Choroid plexus epithelial cell (primary cell): ENCODE data around the gene ARHGEF4.
"Not testable (repeated sequence)": the region's sequence is repeated elsewhere in the genome, so short reads cannot be mapped to it uniquely, and the experiment has no call there.

ENCODE experiments used
- DNase-seq: peaks from one replicate; pipeline ENCODE4 v3.0.0-alpha.2; 2010; ENCODE audit warnings: low read depth
- H3K4me3 ChIP-seq: 2 replicates; pipeline ENCODE4 v1.5.1; 2011; ENCODE audit warnings: low read depth, mild to moderate bottlenecking, control low read depth, low read length, moderate library complexity
- CTCF ChIP-seq: conservative IDR thresholded peaks from 2 replicates; pipeline ENCODE4 v1.5.1; 2011; ENCODE audit warnings: low read depth, mild to moderate bottlenecking, control low read depth, inconsistent platforms, low read length, moderate library complexity

Gene ARHGEF4

GRCh38 chr2:131058920-131059319 lies 222.2 kb downstream of the ARHGEF4 start:
- H3K4me3 ChIP-seq, result no peak overlapping the region
- no peak for TF ChIP-seq CTCF
- DNase-seq, result no peak

GRCh38 chr2:131063501-131064283 lies 227.0 kb downstream of the ARHGEF4 start:
- TF ChIP-seq CTCF, result no peak
- H3K4me3 ChIP-seq, result no peak overlapping the region
- DNase-seq, result peak; percentile 50

- no peak for TF ChIP-seq CTCF
- H3K4me3 ChIP-seq, result no peak overlapping the region
- no peak for DNase-seq
Measured at GRCh38 chr2:131064589-131065512, 228.1 kb downstream of the ARHGEF4 start.

GRCh38 chr2:131067465-131068125 lies 230.9 kb downstream of the ARHGEF4 start:
- H3K4me3 ChIP-seq, result no peak overlapping the region
- DNase-seq, result no peak
- no peak for TF ChIP-seq CTCF

- DNase-seq, H3K4me3 ChIP-seq: not testable (repeated sequence)
Measured at GRCh38 chr2:131068172-131068571, 231.5 kb downstream of the ARHGEF4 start.

- DNase-seq, H3K4me3 ChIP-seq: not testable (repeated sequence)
Measured at GRCh38 chr2:131075578-131075977, 238.9 kb downstream of the ARHGEF4 start.

- DNase-seq, result peak; percentile 87
- no peak for TF ChIP-seq CTCF
Measured at GRCh38 chr2:131076707-131077106, 240.0 kb downstream of the ARHGEF4 start.

More at GRCh38 chr2:131076707-131077106, 240.0 kb downstream of the ARHGEF4 start:
- H3K4me3 ChIP-seq, result no peak overlapping the region
